NCI-H2081 (cell line): ENCODE data around the gene RPS21.
"Not testable (repeated sequence)": the region's sequence is repeated elsewhere in the genome, so short reads cannot be mapped to it uniquely, and the experiment has no call there.

Source experiments
- DNase-seq, 2 experiments: peaks; one replicate each; lab custom pipeline; 2025; lab: John Stamatoyannopoulos, UW

Gene RPS21

GRCh38 chr20:62365814-62366369 lies 21.0 kb upstream of the RPS21 start:
- DNase-seq, result no peak

GRCh38 chr20:62366370-62367135 lies 20.4 kb upstream of the RPS21 start:
- peak in 1 of 2 experiments; percentile 19 for DNase-seq

GRCh38 chr20:62367136-62367632 lies 19.7 kb upstream of the RPS21 start, which contains the start of gene LAMA5:
Gene LAMA5 (minus strand): TSS chr20:62367312. CDS start chr20:62367245, 67 bp downstream.
- DNase-seq, result peak in 1 of 2 experiments; percentile 24

- no peak for DNase-seq
Observed at GRCh38 chr20:62367633-62368391, 19.1 kb upstream of the RPS21 start.

- no peak for DNase-seq
Observed at GRCh38 chr20:62368392-62368975, 18.4 kb upstream of the RPS21 start.

- DNase-seq, result no peak
Observed at GRCh38 chr20:62368976-62369814, 17.7 kb upstream of the RPS21 start.

GRCh38 chr20:62369815-62370114 lies 17.1 kb upstream of the RPS21 start:
- no peak for DNase-seq

- no peak for DNase-seq
Observed at GRCh38 chr20:62370115-62370806, 16.6 kb upstream of the RPS21 start.

- DNase-seq, result no peak
Observed at GRCh38 chr20:62370807-62371587, 15.9 kb upstream of the RPS21 start.

GRCh38 chr20:62371588-62372041 lies 15.3 kb upstream of the RPS21 start:
- no peak for DNase-seq

- no peak for DNase-seq
Observed at GRCh38 chr20:62372042-62372993, 14.6 kb upstream of the RPS21 start.

- DNase-seq, result not testable (repeated sequence)
Observed at GRCh38 chr20:62373631-62374179, 13.2 kb upstream of the RPS21 start.

GRCh38 chr20:62374331-62375152 lies 12.4 kb upstream of the RPS21 start:
- no peak for DNase-seq

GRCh38 chr20:62376112-62377063 lies 10.5 kb upstream of the RPS21 start:
- no peak for DNase-seq

- DNase-seq, result no peak
Observed at GRCh38 chr20:62377064-62377461, 9.8 kb upstream of the RPS21 start.

GRCh38 chr20:62377615-62378178 lies 9.2 kb upstream of the RPS21 start:
- DNase-seq, result peak in 1 of 2 experiments; percentile 46
